Liver (tissue), 9 donors: ENCODE measurements around the gene TRMT5. TPM values are rescaled to one million over a fixed set of nuclear protein-coding genes. Genes with fewer than 3 reads are reported as not detected.

Source experiments
- DNase-seq: peaks from one replicate; pipeline ENCODE4 v3.0.0-alpha.2; 2017; ENCODE audit warnings: low spot score
- H3K27ac ChIP-seq, 2 donors: one replicate each; pipeline ENCODE4 v1.7.0; 2013; ENCODE audit warnings: inconsistent platforms in 2 of 2, low read length in 2 of 2, control low read depth in 1 of 2, low read depth in 1 of 2, mild to moderate bottlenecking in 1 of 2
- H3K27me3 ChIP-seq, 4 donors: one replicate each; pipeline versions ENCODE4 v1.6.1 to v1.7.0; 2013; ENCODE audit warnings: low read length in 3 of 4, inconsistent platforms in 1 of 4, mild to moderate bottlenecking in 1 of 4, moderate library complexity in 1 of 4; ENCODE audit not compliant: control insufficient read depth in 4 of 4, insufficient read depth in 4 of 4
- H3K36me3 ChIP-seq, 4 donors: one replicate each; pipeline versions ENCODE4 v1.6.1 to v1.7.0; 2013; ENCODE audit warnings: low read length in 3 of 4, mild to moderate bottlenecking in 3 of 4, low read depth in 1 of 4, moderate library complexity in 1 of 4; ENCODE audit not compliant: control insufficient read depth in 4 of 4, insufficient read depth in 3 of 4
- H3K4me1 ChIP-seq, 4 donors: one replicate each; pipeline versions ENCODE4 v1.6.1 to v1.7.0; 2013; ENCODE audit warnings: low read length in 3 of 4, mild to moderate bottlenecking in 3 of 4, moderate library complexity in 1 of 4; ENCODE audit not compliant: control insufficient read depth in 4 of 4, insufficient read depth in 4 of 4
- H3K4me3 ChIP-seq, 3 donors: one replicate each; pipeline versions ENCODE4 v1.6.1 to v1.7.0; 2013; ENCODE audit warnings: low read length in 3 of 3, control low read depth in 1 of 3, low read depth in 1 of 3, mild to moderate bottlenecking in 1 of 3
- H3K9ac ChIP-seq, 2 donors: one replicate each; pipeline ENCODE4 v1.7.0; 2013; ENCODE audit warnings: low read length in 2 of 2, mild to moderate bottlenecking in 2 of 2, moderate library complexity in 2 of 2, control low read depth in 1 of 2, low read depth in 1 of 2
- H3K9me3 ChIP-seq, 4 donors: one replicate each; pipeline versions ENCODE4 v1.6.1 to v1.7.0; 2013; ENCODE audit warnings: low read length in 3 of 4; ENCODE audit not compliant: control insufficient read depth in 4 of 4
- EGR1 ChIP-seq, 2 donors: IDR thresholded peaks; 2 replicates each; pipeline ENCODE4 v1.6.1; 2016 to 2018; ENCODE audit warnings: antibody characterized with exemption in 2 of 2, low read depth in 2 of 2
- FOXA1 ChIP-seq: IDR thresholded peaks from 2 replicates; pipeline ENCODE4 v1.6.1; 2016; ENCODE audit warnings: antibody characterized with exemption
- FOXA2 ChIP-seq: IDR thresholded peaks from 2 replicates; pipeline ENCODE4 v1.6.1; 2016; ENCODE audit warnings: antibody characterized with exemption
- HNF4A ChIP-seq, 2 donors: conservative IDR thresholded peaks; 2 replicates each; pipeline ENCODE4 v1.6.1; 2016; ENCODE audit warnings: antibody characterized with exemption in 2 of 2, mild to moderate bottlenecking in 2 of 2
- HNF4G ChIP-seq: IDR thresholded peaks from 2 replicates; pipeline ENCODE4 v1.6.1; 2016; ENCODE audit warnings: antibody characterized with exemption
- JUND ChIP-seq, 2 donors: IDR thresholded peaks; 2 replicates each; pipeline ENCODE4 v1.6.1; 2016; ENCODE audit warnings: antibody characterized with exemption in 2 of 2
- NR2F2 ChIP-seq: IDR thresholded peaks from 2 replicates; pipeline ENCODE4 v1.6.1; 2016; ENCODE audit warnings: antibody characterized with exemption
- RAD21 ChIP-seq, 2 donors: IDR thresholded peaks; 2 replicates each; pipeline ENCODE4 v1.6.1; 2016; ENCODE audit warnings: antibody characterized with exemption in 2 of 2, mild to moderate bottlenecking in 2 of 2
- RXRA ChIP-seq, 2 donors: IDR thresholded peaks; 2 replicates each; pipeline ENCODE4 v1.6.1; 2017 to 2018; ENCODE audit warnings: antibody characterized with exemption in 2 of 2, mild to moderate bottlenecking in 1 of 2
- SP1 ChIP-seq: IDR thresholded peaks from 2 replicates; pipeline ENCODE4 v1.6.1; 2018; ENCODE audit warnings: antibody characterized with exemption, mild to moderate bottlenecking
- TAF1 ChIP-seq: conservative IDR thresholded peaks from 2 replicates; pipeline ENCODE4 v1.6.1; 2016; ENCODE audit warnings: antibody characterized with exemption, mild to moderate bottlenecking
- YY1 ChIP-seq: IDR thresholded peaks from 2 replicates; pipeline ENCODE4 v1.6.1; 2016; ENCODE audit warnings: antibody characterized with exemption, mild to moderate bottlenecking
- WGBS: extraction: QIAGEN DNeasy Blood & Tissue Kit; methylation state at CpG from one replicate; pipeline ENCODE4 v1.1.7; 2013; 5-methylcytosine and 5-hydroxymethylcytosine counted together
- polyA plus RNA-seq, 2 donors: library from polyadenylated mRNA; stranded (reverse) in 1 of 2; unstranded in 1 of 2; fragments of 200-250 nt in 1 of 2; fragments of >200 nt in 1 of 2; fragmentation: Nextera tagmentation in 1 of 2; extraction: Ambion mirVana in 1 of 2; gene quantifications; one replicate each; pipeline versions ENCODE4 v1.2.1 to v1.2.3, GENCODE V29; 2013 to 2015
- total RNA-seq, 2 donors: library from RNA; depleted of rRNA; stranded (reverse); fragments of >200 nt; gene quantifications; one replicate each; pipeline ENCODE4 v1.2.3, GENCODE V29; 2014
- TF ChIP-seq, protein P1 (sequence below): IDR thresholded peaks from 2 replicates; pipeline ENCODE4 v1.6.1; 2016; ENCODE audit warnings: antibody characterized with exemption
- TF ChIP-seq, protein P2 (sequence below): IDR thresholded peaks from 2 replicates; pipeline ENCODE4 v1.6.1; 2016; ENCODE audit warnings: antibody characterized with exemption
- TF ChIP-seq, protein P3 (sequence below): IDR thresholded peaks from 2 replicates; pipeline ENCODE4 v1.6.1; 2016; ENCODE audit warnings: antibody characterized with exemption
- TF ChIP-seq, protein P4 (sequence below): IDR thresholded peaks from 2 replicates; pipeline ENCODE4 v1.6.1; 2016; ENCODE audit warnings: antibody characterized with exemption, mild to moderate bottlenecking
- TF ChIP-seq, protein P5 (sequence below): fragments of 150-350 bp; IDR thresholded peaks from 2 replicates; pipeline ENCODE4 v1.5.1; 2017; ENCODE audit warnings: improper control_type of control experiment, low read depth, low read length; ENCODE audit not compliant: missing input control
- donor health status: healthy.
- donor health status: healthy.
- donor health status: healthy.
- donor health status: healthy.
- donor health status: healthy.

Gene TRMT5
- total and polyA plus RNA-seq, 4 donors, result 2.6 to 6.3 (median 4.3) TPM

DNA sequence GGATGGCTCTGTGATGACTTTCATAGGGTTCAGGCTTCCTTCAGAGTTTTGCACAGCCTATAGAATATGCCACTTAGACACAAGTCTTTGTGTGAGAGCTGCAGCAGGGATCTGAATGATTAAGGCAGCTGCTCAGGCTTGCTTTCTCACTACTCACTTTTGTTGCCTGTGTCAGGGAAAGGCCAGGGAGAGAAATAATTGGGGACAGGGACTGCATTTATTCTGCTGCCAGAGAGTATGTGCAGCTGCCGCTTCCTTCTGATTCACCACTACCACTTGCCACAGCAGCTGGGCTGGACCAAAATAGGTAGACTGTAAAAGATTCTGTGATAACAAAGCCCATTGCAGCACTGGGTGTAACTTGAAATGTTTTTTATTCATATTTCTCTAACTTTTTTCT is 49.7 kb downstream of the TRMT5 start:
- Histone ChIP-seq H3K27me3 (no peaks in the 10 kb centered on the region), H3K27ac (no peak overlapping the region), H3K9me3 (no peaks in the 10 kb centered on the region), H3K4me1 (no peaks in the 10 kb centered on the region), H3K36me3 (no peaks in the 10 kb centered on the region), H3K9ac (no peak overlapping the region), H3K4me3 (no peak overlapping the region)
- WGBS, result 93% methylated on average over 1 of the region's 1 CpG
- TF ChIP-seq, protein P1, sequence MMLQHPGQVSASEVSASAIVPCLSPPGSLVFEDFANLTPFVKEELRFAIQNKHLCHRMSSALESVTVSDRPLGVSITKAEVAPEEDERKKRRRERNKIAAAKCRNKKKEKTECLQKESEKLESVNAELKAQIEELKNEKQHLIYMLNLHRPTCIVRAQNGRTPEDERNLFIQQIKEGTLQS, result no peak
- TF ChIP-seq, protein P2, sequence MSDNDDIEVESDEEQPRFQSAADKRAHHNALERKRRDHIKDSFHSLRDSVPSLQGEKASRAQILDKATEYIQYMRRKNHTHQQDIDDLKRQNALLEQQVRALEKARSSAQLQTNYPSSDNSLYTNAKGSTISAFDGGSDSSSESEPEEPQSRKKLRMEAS, result no peak
- no peak for TF ChIP-seq HNF4G
- TF ChIP-seq EGR1 (IDR thresholded peaks at IDR 0.05; ENCODE audit: low read depth in 2 of 2), result no peak
- no peak for TF ChIP-seq FOXA1
- TF ChIP-seq, protein P3, sequence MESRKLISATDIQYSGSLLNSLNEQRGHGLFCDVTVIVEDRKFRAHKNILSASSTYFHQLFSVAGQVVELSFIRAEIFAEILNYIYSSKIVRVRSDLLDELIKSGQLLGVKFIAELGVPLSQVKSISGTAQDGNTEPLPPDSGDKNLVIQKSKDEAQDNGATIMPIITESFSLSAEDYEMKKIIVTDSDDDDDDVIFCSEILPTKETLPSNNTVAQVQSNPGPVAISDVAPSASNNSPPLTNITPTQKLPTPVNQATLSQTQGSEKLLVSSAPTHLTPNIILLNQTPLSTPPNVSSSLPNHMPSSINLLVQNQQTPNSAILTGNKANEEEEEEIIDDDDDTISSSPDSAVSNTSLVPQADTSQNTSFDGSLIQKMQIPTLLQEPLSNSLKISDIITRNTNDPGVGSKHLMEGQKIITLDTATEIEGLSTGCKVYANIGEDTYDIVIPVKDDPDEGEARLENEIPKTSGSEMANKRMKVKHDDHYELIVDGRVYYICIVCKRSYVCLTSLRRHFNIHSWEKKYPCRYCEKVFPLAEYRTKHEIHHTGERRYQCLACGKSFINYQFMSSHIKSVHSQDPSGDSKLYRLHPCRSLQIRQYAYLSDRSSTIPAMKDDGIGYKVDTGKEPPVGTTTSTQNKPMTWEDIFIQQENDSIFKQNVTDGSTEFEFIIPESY, result no peak
- DNase-seq, result no peak

DNA sequence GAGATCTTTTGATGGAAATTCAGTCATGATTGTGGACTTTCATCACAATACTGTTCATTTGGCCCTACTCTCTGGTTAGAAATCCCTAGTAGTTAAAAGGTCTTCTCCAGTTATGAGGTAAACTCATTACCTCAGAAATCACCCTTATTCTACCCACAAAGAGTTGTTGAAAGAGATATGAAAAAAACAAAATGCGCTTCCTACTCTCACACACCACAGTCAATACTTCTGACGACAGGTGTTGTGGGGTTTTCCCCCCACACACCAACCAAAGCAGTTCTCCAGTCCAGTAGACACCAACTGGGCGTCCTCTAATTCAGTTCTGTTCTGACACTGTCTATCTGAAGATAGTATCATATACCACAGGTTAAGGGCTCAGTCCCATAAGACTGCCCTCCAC is 54.9 kb downstream of the TRMT5 start:
- no peaks in the 10 kb centered on the region for H3K27me3 ChIP-seq
- WGBS, result 96% methylated on average over 3 of the region's 3 CpGs
- H3K9ac ChIP-seq, result no peak overlapping the region
- no peaks in the 10 kb centered on the region for H3K4me1 ChIP-seq
- no peak overlapping the region for H3K4me3 ChIP-seq
- H3K27ac ChIP-seq, result no peak overlapping the region
- H3K9me3 ChIP-seq, result no peaks in the 10 kb centered on the region
- TF ChIP-seq YY1, result no peak
- no peak for TF ChIP-seq NR2F2
- TF ChIP-seq, protein P3, result no peak
- TF ChIP-seq JUND (IDR thresholded peaks at IDR 0.05), result no peak
- TF ChIP-seq HNF4A (conservative IDR thresholded peaks at IDR 0.05), result no peak
- no peak for TF ChIP-seq RAD21 (IDR thresholded peaks at IDR 0.05)
- TF ChIP-seq SP1, result no peak
- TF ChIP-seq, protein P4, sequence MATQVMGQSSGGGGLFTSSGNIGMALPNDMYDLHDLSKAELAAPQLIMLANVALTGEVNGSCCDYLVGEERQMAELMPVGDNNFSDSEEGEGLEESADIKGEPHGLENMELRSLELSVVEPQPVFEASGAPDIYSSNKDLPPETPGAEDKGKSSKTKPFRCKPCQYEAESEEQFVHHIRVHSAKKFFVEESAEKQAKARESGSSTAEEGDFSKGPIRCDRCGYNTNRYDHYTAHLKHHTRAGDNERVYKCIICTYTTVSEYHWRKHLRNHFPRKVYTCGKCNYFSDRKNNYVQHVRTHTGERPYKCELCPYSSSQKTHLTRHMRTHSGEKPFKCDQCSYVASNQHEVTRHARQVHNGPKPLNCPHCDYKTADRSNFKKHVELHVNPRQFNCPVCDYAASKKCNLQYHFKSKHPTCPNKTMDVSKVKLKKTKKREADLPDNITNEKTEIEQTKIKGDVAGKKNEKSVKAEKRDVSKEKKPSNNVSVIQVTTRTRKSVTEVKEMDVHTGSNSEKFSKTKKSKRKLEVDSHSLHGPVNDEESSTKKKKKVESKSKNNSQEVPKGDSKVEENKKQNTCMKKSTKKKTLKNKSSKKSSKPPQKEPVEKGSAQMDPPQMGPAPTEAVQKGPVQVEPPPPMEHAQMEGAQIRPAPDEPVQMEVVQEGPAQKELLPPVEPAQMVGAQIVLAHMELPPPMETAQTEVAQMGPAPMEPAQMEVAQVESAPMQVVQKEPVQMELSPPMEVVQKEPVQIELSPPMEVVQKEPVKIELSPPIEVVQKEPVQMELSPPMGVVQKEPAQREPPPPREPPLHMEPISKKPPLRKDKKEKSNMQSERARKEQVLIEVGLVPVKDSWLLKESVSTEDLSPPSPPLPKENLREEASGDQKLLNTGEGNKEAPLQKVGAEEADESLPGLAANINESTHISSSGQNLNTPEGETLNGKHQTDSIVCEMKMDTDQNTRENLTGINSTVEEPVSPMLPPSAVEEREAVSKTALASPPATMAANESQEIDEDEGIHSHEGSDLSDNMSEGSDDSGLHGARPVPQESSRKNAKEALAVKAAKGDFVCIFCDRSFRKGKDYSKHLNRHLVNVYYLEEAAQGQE, result no peak
- no peak for TF ChIP-seq RXRA (IDR thresholded peaks at IDR 0.05)
- TF ChIP-seq, protein P5, sequence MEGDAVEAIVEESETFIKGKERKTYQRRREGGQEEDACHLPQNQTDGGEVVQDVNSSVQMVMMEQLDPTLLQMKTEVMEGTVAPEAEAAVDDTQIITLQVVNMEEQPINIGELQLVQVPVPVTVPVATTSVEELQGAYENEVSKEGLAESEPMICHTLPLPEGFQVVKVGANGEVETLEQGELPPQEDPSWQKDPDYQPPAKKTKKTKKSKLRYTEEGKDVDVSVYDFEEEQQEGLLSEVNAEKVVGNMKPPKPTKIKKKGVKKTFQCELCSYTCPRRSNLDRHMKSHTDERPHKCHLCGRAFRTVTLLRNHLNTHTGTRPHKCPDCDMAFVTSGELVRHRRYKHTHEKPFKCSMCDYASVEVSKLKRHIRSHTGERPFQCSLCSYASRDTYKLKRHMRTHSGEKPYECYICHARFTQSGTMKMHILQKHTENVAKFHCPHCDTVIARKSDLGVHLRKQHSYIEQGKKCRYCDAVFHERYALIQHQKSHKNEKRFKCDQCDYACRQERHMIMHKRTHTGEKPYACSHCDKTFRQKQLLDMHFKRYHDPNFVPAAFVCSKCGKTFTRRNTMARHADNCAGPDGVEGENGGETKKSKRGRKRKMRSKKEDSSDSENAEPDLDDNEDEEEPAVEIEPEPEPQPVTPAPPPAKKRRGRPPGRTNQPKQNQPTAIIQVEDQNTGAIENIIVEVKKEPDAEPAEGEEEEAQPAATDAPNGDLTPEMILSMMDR, result no peak
- no peak for TF ChIP-seq HNF4G
- no peak for TF ChIP-seq FOXA2
- no peak for TF ChIP-seq EGR1 (IDR thresholded peaks at IDR 0.05; ENCODE audit: low read depth in 2 of 2)
- TF ChIP-seq, protein P1, result no peak
- TF ChIP-seq TAF1, result no peak
- no peak for TF ChIP-seq FOXA1
- TF ChIP-seq, protein P2, result no peak
- no peaks in the 10 kb centered on the region for H3K36me3 ChIP-seq
- no peak for DNase-seq
